SK-N-SH treated with all-trans-retinoic acid at 6 μM for 48 hours (cell line): ENCODE measurements around the gene STK4.

Experiments
- CREB5 ChIP-seq: fragments of 250-450 bp; sonication (Bioruptor Pico); IDR thresholded peaks from 2 replicates; pipeline ENCODE4 v1.5.1; 2020; ENCODE audit warnings: low read depth, mild to moderate bottlenecking, moderate library complexity
- GLIS3 ChIP-seq: fragments of 250-450 bp; sonication (Bioruptor Pico); IDR thresholded peaks from 2 replicates; pipeline ENCODE4 v1.5.0; 2020; ENCODE audit warnings: mild to moderate bottlenecking, moderate library complexity
- PATZ1 ChIP-seq: fragments of 250-450 bp; sonication (Bioruptor Pico); IDR thresholded peaks from 2 replicates; pipeline ENCODE4 v1.8.0; 2020; ENCODE audit warnings: mild to moderate bottlenecking, moderate library complexity, borderline replicate concordance
- TSHZ2 ChIP-seq: fragments of 250-450 bp; sonication (Bioruptor Pico); IDR thresholded peaks from 2 replicates; pipeline ENCODE4 v1.5.0; 2020; ENCODE audit warnings: mild to moderate bottlenecking, moderate library complexity

DNA sequence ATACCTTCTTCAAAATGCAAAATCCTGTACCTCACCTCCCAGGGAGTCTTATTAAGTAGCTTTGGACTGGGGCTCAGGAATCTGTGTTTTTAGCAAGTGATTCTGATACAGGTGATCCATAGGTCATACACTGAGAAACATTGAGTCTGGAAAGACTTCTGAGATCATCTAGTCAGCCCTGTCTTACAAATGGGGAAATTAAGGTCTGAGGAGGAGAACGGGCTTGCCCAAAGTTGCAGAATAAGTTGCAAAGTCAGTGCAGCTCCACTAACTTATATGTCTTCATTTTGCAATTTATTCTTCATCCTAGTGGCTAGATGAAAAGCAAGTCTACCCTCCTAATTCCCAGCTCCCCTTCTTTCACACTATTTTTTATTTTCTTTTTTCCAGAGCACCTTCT, 105.8 kb downstream of the STK4 start:
- no peak for TF ChIP-seq PATZ1 (CRISPR knock-in tag)
- TF ChIP-seq CREB5 (CRISPR knock-in tag) = no peak
- TF ChIP-seq GLIS3 (CRISPR knock-in tag) = no peak
- no peak for TF ChIP-seq TSHZ2
